Liver (tissue), 9 donors: Measurements from ENCODE around the gene RALGPS1. TPM values are rescaled to one million over a fixed set of nuclear protein-coding genes. Genes with fewer than 3 reads are reported as not detected.
A peak's percentile ranks its signal among the peaks of the same experiment; 100 is the strongest.

Experiments
- DNase-seq: peaks from one replicate; pipeline ENCODE4 v3.0.0-alpha.2; 2017; ENCODE audit warnings: low spot score
- H3K27ac ChIP-seq, 2 donors: one replicate each; pipeline ENCODE4 v1.7.0; 2013; ENCODE audit warnings: inconsistent platforms in 2 of 2, low read length in 2 of 2, control low read depth in 1 of 2, low read depth in 1 of 2, mild to moderate bottlenecking in 1 of 2
- H3K27me3 ChIP-seq, 4 donors: one replicate each; pipeline versions ENCODE4 v1.6.1 to v1.7.0; 2013; ENCODE audit warnings: low read length in 3 of 4, inconsistent platforms in 1 of 4, mild to moderate bottlenecking in 1 of 4, moderate library complexity in 1 of 4; ENCODE audit not compliant: control insufficient read depth in 4 of 4, insufficient read depth in 4 of 4
- H3K36me3 ChIP-seq, 4 donors: one replicate each; pipeline versions ENCODE4 v1.6.1 to v1.7.0; 2013; ENCODE audit warnings: low read length in 3 of 4, mild to moderate bottlenecking in 3 of 4, low read depth in 1 of 4, moderate library complexity in 1 of 4; ENCODE audit not compliant: control insufficient read depth in 4 of 4, insufficient read depth in 3 of 4
- H3K4me1 ChIP-seq, 4 donors: one replicate each; pipeline versions ENCODE4 v1.6.1 to v1.7.0; 2013; ENCODE audit warnings: low read length in 3 of 4, mild to moderate bottlenecking in 3 of 4, moderate library complexity in 1 of 4; ENCODE audit not compliant: control insufficient read depth in 4 of 4, insufficient read depth in 4 of 4
- H3K4me3 ChIP-seq, 3 donors: one replicate each; pipeline versions ENCODE4 v1.6.1 to v1.7.0; 2013; ENCODE audit warnings: low read length in 3 of 3, control low read depth in 1 of 3, low read depth in 1 of 3, mild to moderate bottlenecking in 1 of 3
- H3K9ac ChIP-seq, 2 donors: one replicate each; pipeline ENCODE4 v1.7.0; 2013; ENCODE audit warnings: low read length in 2 of 2, mild to moderate bottlenecking in 2 of 2, moderate library complexity in 2 of 2, control low read depth in 1 of 2, low read depth in 1 of 2
- H3K9me3 ChIP-seq, 4 donors: one replicate each; pipeline versions ENCODE4 v1.6.1 to v1.7.0; 2013; ENCODE audit warnings: low read length in 3 of 4; ENCODE audit not compliant: control insufficient read depth in 4 of 4
- EGR1 ChIP-seq, 2 donors: IDR thresholded peaks; 2 replicates each; pipeline ENCODE4 v1.6.1; 2016 to 2018; ENCODE audit warnings: antibody characterized with exemption in 2 of 2, low read depth in 2 of 2
- FOXA1 ChIP-seq: IDR thresholded peaks from 2 replicates; pipeline ENCODE4 v1.6.1; 2016; ENCODE audit warnings: antibody characterized with exemption
- FOXA2 ChIP-seq: IDR thresholded peaks from 2 replicates; pipeline ENCODE4 v1.6.1; 2016; ENCODE audit warnings: antibody characterized with exemption
- GABPA ChIP-seq, 2 donors: IDR thresholded peaks in 1 of 2; conservative IDR thresholded peaks in 1 of 2; 2 replicates each; pipeline ENCODE4 v1.6.1; 2016; ENCODE audit warnings: antibody characterized with exemption in 2 of 2, mild to moderate bottlenecking in 1 of 2, moderate library complexity in 1 of 2
- HNF4A ChIP-seq, 2 donors: conservative IDR thresholded peaks; 2 replicates each; pipeline ENCODE4 v1.6.1; 2016; ENCODE audit warnings: antibody characterized with exemption in 2 of 2, mild to moderate bottlenecking in 2 of 2
- HNF4G ChIP-seq: IDR thresholded peaks from 2 replicates; pipeline ENCODE4 v1.6.1; 2016; ENCODE audit warnings: antibody characterized with exemption
- JUND ChIP-seq, 2 donors: IDR thresholded peaks; 2 replicates each; pipeline ENCODE4 v1.6.1; 2016; ENCODE audit warnings: antibody characterized with exemption in 2 of 2
- NR2F2 ChIP-seq: IDR thresholded peaks from 2 replicates; pipeline ENCODE4 v1.6.1; 2016; ENCODE audit warnings: antibody characterized with exemption
- RAD21 ChIP-seq, 2 donors: IDR thresholded peaks; 2 replicates each; pipeline ENCODE4 v1.6.1; 2016; ENCODE audit warnings: antibody characterized with exemption in 2 of 2, mild to moderate bottlenecking in 2 of 2
- RXRA ChIP-seq, 2 donors: IDR thresholded peaks; 2 replicates each; pipeline ENCODE4 v1.6.1; 2017 to 2018; ENCODE audit warnings: antibody characterized with exemption in 2 of 2, mild to moderate bottlenecking in 1 of 2
- SP1 ChIP-seq: IDR thresholded peaks from 2 replicates; pipeline ENCODE4 v1.6.1; 2018; ENCODE audit warnings: antibody characterized with exemption, mild to moderate bottlenecking
- TAF1 ChIP-seq: conservative IDR thresholded peaks from 2 replicates; pipeline ENCODE4 v1.6.1; 2016; ENCODE audit warnings: antibody characterized with exemption, mild to moderate bottlenecking
- YY1 ChIP-seq: IDR thresholded peaks from 2 replicates; pipeline ENCODE4 v1.6.1; 2016; ENCODE audit warnings: antibody characterized with exemption, mild to moderate bottlenecking
- WGBS: extraction: QIAGEN DNeasy Blood & Tissue Kit; methylation state at CpG from one replicate; pipeline ENCODE4 v1.1.7; 2013; 5-methylcytosine and 5-hydroxymethylcytosine counted together
- polyA plus RNA-seq, 2 donors: library from polyadenylated mRNA; stranded (reverse) in 1 of 2; unstranded in 1 of 2; fragments of 200-250 nt in 1 of 2; fragments of >200 nt in 1 of 2; fragmentation: Nextera tagmentation in 1 of 2; extraction: Ambion mirVana in 1 of 2; gene quantifications; one replicate each; pipeline versions ENCODE4 v1.2.1 to v1.2.3, GENCODE V29; 2013 to 2015
- total RNA-seq, 2 donors: library from RNA; depleted of rRNA; stranded (reverse); fragments of >200 nt; gene quantifications; one replicate each; pipeline ENCODE4 v1.2.3, GENCODE V29; 2014
- TF ChIP-seq, protein P1 (sequence below): IDR thresholded peaks from 2 replicates; pipeline ENCODE4 v1.6.1; 2016; ENCODE audit warnings: antibody characterized with exemption
- TF ChIP-seq, protein P2 (sequence below): IDR thresholded peaks from 2 replicates; pipeline ENCODE4 v1.6.1; 2016; ENCODE audit warnings: antibody characterized with exemption, mild to moderate bottlenecking
- TF ChIP-seq, protein P3 (sequence below): IDR thresholded peaks from 2 replicates; pipeline ENCODE4 v1.6.1; 2016; ENCODE audit warnings: antibody characterized with exemption
- TF ChIP-seq, protein P4 (sequence below): IDR thresholded peaks from 2 replicates; pipeline ENCODE4 v1.6.1; 2016; ENCODE audit warnings: antibody characterized with exemption
- TF ChIP-seq, protein P5 (sequence below): fragments of 150-350 bp; IDR thresholded peaks from 2 replicates; pipeline ENCODE4 v1.5.1; 2017; ENCODE audit warnings: improper control_type of control experiment, low read depth, low read length; ENCODE audit not compliant: missing input control
- donor health status: healthy.
- donor health status: healthy.
- donor health status: healthy.
- donor health status: healthy.
- donor health status: healthy.

RALGPS1 gene
- total and polyA plus RNA-seq, 4 donors = 1.4 to 2.7 (median 2.0) TPM

GRCh38 chr9:127053057-127053821 is 138.7 kb downstream of the RALGPS1 start:
- Histone ChIP-seq H3K36me3 (no peaks in the 10 kb centered on the region), H3K9ac (no peak overlapping the region), H3K4me3 (no peak overlapping the region), H3K9me3 (no peaks in the 10 kb centered on the region), H3K27me3 (no peaks in the 10 kb centered on the region), H3K27ac (peak overlapping the region; percentile 3 to 44), H3K4me1 (no peaks in the 10 kb centered on the region)
- WGBS = 69% methylated on average over 14 of the region's 14 CpGs
- TF ChIP-seq, protein P1, sequence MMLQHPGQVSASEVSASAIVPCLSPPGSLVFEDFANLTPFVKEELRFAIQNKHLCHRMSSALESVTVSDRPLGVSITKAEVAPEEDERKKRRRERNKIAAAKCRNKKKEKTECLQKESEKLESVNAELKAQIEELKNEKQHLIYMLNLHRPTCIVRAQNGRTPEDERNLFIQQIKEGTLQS = no peak
- TF ChIP-seq, protein P2, sequence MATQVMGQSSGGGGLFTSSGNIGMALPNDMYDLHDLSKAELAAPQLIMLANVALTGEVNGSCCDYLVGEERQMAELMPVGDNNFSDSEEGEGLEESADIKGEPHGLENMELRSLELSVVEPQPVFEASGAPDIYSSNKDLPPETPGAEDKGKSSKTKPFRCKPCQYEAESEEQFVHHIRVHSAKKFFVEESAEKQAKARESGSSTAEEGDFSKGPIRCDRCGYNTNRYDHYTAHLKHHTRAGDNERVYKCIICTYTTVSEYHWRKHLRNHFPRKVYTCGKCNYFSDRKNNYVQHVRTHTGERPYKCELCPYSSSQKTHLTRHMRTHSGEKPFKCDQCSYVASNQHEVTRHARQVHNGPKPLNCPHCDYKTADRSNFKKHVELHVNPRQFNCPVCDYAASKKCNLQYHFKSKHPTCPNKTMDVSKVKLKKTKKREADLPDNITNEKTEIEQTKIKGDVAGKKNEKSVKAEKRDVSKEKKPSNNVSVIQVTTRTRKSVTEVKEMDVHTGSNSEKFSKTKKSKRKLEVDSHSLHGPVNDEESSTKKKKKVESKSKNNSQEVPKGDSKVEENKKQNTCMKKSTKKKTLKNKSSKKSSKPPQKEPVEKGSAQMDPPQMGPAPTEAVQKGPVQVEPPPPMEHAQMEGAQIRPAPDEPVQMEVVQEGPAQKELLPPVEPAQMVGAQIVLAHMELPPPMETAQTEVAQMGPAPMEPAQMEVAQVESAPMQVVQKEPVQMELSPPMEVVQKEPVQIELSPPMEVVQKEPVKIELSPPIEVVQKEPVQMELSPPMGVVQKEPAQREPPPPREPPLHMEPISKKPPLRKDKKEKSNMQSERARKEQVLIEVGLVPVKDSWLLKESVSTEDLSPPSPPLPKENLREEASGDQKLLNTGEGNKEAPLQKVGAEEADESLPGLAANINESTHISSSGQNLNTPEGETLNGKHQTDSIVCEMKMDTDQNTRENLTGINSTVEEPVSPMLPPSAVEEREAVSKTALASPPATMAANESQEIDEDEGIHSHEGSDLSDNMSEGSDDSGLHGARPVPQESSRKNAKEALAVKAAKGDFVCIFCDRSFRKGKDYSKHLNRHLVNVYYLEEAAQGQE = peak; percentile 16
- peak; percentile 97 for TF ChIP-seq NR2F2
- TF ChIP-seq FOXA2 = no peak
- peak; percentile 40 to 52 for TF ChIP-seq RXRA (IDR thresholded peaks at IDR 0.05)
- DNase-seq = no peak

- WGBS = 92% methylated on average over 5 of the region's 5 CpGs
- TF ChIP-seq SP1 (no peak), TAF1 (no peak), YY1 (no peak), GABPA (IDR thresholded peaks at IDR 0.05 in 1 of 2, conservative IDR thresholded peaks at IDR 0.05 in 1 of 2) (no peak), RXRA (IDR thresholded peaks at IDR 0.05) (no peak), HNF4G (no peak), HNF4A (conservative IDR thresholded peaks at IDR 0.05) (no peak), JUND (IDR thresholded peaks at IDR 0.05) (no peak), FOXA1 (no peak), RAD21 (IDR thresholded peaks at IDR 0.05) (no peak), NR2F2 (no peak), FOXA2 (no peak), EGR1 (IDR thresholded peaks at IDR 0.05; ENCODE audit: low read depth in 2 of 2) (no peak)
- TF ChIP-seq, protein P3, sequence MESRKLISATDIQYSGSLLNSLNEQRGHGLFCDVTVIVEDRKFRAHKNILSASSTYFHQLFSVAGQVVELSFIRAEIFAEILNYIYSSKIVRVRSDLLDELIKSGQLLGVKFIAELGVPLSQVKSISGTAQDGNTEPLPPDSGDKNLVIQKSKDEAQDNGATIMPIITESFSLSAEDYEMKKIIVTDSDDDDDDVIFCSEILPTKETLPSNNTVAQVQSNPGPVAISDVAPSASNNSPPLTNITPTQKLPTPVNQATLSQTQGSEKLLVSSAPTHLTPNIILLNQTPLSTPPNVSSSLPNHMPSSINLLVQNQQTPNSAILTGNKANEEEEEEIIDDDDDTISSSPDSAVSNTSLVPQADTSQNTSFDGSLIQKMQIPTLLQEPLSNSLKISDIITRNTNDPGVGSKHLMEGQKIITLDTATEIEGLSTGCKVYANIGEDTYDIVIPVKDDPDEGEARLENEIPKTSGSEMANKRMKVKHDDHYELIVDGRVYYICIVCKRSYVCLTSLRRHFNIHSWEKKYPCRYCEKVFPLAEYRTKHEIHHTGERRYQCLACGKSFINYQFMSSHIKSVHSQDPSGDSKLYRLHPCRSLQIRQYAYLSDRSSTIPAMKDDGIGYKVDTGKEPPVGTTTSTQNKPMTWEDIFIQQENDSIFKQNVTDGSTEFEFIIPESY = no peak
- TF ChIP-seq, protein P4, sequence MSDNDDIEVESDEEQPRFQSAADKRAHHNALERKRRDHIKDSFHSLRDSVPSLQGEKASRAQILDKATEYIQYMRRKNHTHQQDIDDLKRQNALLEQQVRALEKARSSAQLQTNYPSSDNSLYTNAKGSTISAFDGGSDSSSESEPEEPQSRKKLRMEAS = no peak
- TF ChIP-seq, protein P5, sequence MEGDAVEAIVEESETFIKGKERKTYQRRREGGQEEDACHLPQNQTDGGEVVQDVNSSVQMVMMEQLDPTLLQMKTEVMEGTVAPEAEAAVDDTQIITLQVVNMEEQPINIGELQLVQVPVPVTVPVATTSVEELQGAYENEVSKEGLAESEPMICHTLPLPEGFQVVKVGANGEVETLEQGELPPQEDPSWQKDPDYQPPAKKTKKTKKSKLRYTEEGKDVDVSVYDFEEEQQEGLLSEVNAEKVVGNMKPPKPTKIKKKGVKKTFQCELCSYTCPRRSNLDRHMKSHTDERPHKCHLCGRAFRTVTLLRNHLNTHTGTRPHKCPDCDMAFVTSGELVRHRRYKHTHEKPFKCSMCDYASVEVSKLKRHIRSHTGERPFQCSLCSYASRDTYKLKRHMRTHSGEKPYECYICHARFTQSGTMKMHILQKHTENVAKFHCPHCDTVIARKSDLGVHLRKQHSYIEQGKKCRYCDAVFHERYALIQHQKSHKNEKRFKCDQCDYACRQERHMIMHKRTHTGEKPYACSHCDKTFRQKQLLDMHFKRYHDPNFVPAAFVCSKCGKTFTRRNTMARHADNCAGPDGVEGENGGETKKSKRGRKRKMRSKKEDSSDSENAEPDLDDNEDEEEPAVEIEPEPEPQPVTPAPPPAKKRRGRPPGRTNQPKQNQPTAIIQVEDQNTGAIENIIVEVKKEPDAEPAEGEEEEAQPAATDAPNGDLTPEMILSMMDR = no peak
- TF ChIP-seq, protein P2 = no peak
- TF ChIP-seq, protein P1 = no peak
- H3K4me1 ChIP-seq = no peaks in the 10 kb centered on the region
These were observed 139.4 kb downstream of the RALGPS1 start for GRCh38 chr9:127053960-127054359.

More at GRCh38 chr9:127053960-127054359, 139.4 kb downstream of the RALGPS1 start:
- H3K27ac ChIP-seq = peak overlapping the region in 1 of 2 donors; percentile 44
- no peaks in the 10 kb centered on the region for H3K27me3 ChIP-seq
- H3K9me3 ChIP-seq = no peaks in the 10 kb centered on the region
- H3K9ac ChIP-seq = no peak overlapping the region
- no peak for DNase-seq
- H3K36me3 ChIP-seq = no peaks in the 10 kb centered on the region
- no peak overlapping the region for H3K4me3 ChIP-seq
